Neuron (in vitro differentiated cells): ENCODE results near the gene MUC6.

Source experiments
- H2AFZ ChIP-seq: one replicate; pipeline ENCODE4 v1.6.1; 2013; ENCODE audit warnings: low read depth, mild to moderate bottlenecking, inconsistent platforms, low read length, moderate library complexity
- H3K27me3 ChIP-seq: one replicate; pipeline ENCODE4 v1.6.1; 2013; ENCODE audit warnings: low read length; ENCODE audit not compliant: insufficient read depth
- H3K36me3 ChIP-seq: one replicate; pipeline ENCODE4 v1.6.1; 2013; ENCODE audit warnings: low read length; ENCODE audit not compliant: insufficient read depth
- H3K4me1 ChIP-seq: one replicate; pipeline ENCODE4 v1.6.1; 2013; ENCODE audit warnings: low read length; ENCODE audit not compliant: insufficient read depth
- H3K4me3 ChIP-seq: 2 replicates; pipeline ENCODE4 v1.5.1; 2013; ENCODE audit warnings: mild to moderate bottlenecking, low read length, moderate library complexity
- H3K9me3 ChIP-seq: one replicate; pipeline ENCODE4 v1.6.1; 2013; ENCODE audit warnings: low read length

MUC6 gene

GRCh38 chr11:1033016-1033798 is 3.3 kb downstream of the MUC6 start:
- H3K36me3 ChIP-seq = no peaks in the 10 kb centered on the region
- peaks cover 4% of the 10 kb centered on the region for H3K27me3 ChIP-seq
- H2AFZ ChIP-seq = no peak overlapping the region

GRCh38 chr11:1032310-1032891 is 4.1 kb downstream of the MUC6 start:
- Histone ChIP-seq H3K27me3 (no peaks in the 10 kb centered on the region), H3K36me3 (no peaks in the 10 kb centered on the region), H3K4me1 (no peaks in the 10 kb centered on the region), H3K4me3 (no peak overlapping the region), H3K9me3 (no peaks in the 10 kb centered on the region), H2AFZ (no peak overlapping the region)

More at GRCh38 chr11:1033016-1033798, 3.3 kb downstream of the MUC6 start:
- Histone ChIP-seq H3K4me1 (no peaks in the 10 kb centered on the region), H3K4me3 (no peak overlapping the region), H3K9me3 (no peaks in the 10 kb centered on the region)

GRCh38 chr11:1031121-1031899 is 5.2 kb downstream of the MUC6 start:
- Histone ChIP-seq H3K36me3 (no peaks in the 10 kb centered on the region), H2AFZ (no peak overlapping the region), H3K9me3 (no peaks in the 10 kb centered on the region), H3K27me3 (no peaks in the 10 kb centered on the region), H3K4me1 (no peaks in the 10 kb centered on the region), H3K4me3 (no peak overlapping the region)

GRCh38 chr11:1030556-1030955 is 6.0 kb downstream of the MUC6 start:
- Histone ChIP-seq H3K4me1 (no peaks in the 10 kb centered on the region), H3K4me3 (no peak overlapping the region), H2AFZ (no peak overlapping the region), H3K27me3 (no peaks in the 10 kb centered on the region), H3K36me3 (no peaks in the 10 kb centered on the region), H3K9me3 (no peaks in the 10 kb centered on the region)

GRCh38 chr11:1030086-1030485 is 6.4 kb downstream of the MUC6 start:
- Histone ChIP-seq H3K36me3 (no peaks in the 10 kb centered on the region), H3K9me3 (no peaks in the 10 kb centered on the region), H3K4me3 (no peak overlapping the region), H2AFZ (no peak overlapping the region), H3K27me3 (no peaks in the 10 kb centered on the region), H3K4me1 (no peaks in the 10 kb centered on the region)

GRCh38 chr11:1029654-1030053 is 6.9 kb downstream of the MUC6 start:
- H2AFZ ChIP-seq = no peak overlapping the region
- no peaks in the 10 kb centered on the region for H3K27me3 ChIP-seq
- H3K4me3 ChIP-seq = no peak overlapping the region
- H3K9me3 ChIP-seq = no peaks in the 10 kb centered on the region
- no peaks in the 10 kb centered on the region for H3K4me1 ChIP-seq
- H3K36me3 ChIP-seq = no peaks in the 10 kb centered on the region

GRCh38 chr11:1029051-1029450 is 7.5 kb downstream of the MUC6 start:
- no peak overlapping the region for H3K4me3 ChIP-seq
- no peak overlapping the region for H2AFZ ChIP-seq
- no peaks in the 10 kb centered on the region for H3K27me3 ChIP-seq
- no peaks in the 10 kb centered on the region for H3K9me3 ChIP-seq
- no peaks in the 10 kb centered on the region for H3K4me1 ChIP-seq
- H3K36me3 ChIP-seq = no peaks in the 10 kb centered on the region

GRCh38 chr11:1028616-1029015 is 7.9 kb downstream of the MUC6 start:
- H3K4me1 ChIP-seq = no peaks in the 10 kb centered on the region
- H3K4me3 ChIP-seq = no peak overlapping the region
- no peaks in the 10 kb centered on the region for H3K9me3 ChIP-seq
- no peak overlapping the region for H2AFZ ChIP-seq
- H3K27me3 ChIP-seq = no peaks in the 10 kb centered on the region
- no peaks in the 10 kb centered on the region for H3K36me3 ChIP-seq

GRCh38 chr11:1028291-1028540 is 8.3 kb downstream of the MUC6 start:
- Histone ChIP-seq H3K36me3 (no peaks in the 10 kb centered on the region), H3K9me3 (no peaks in the 10 kb centered on the region), H3K27me3 (no peaks in the 10 kb centered on the region), H3K4me3 (no peak overlapping the region), H2AFZ (no peak overlapping the region), H3K4me1 (no peaks in the 10 kb centered on the region)

GRCh38 chr11:1027483-1028290 is 8.8 kb downstream of the MUC6 start:
- no peak overlapping the region for H3K4me3 ChIP-seq
- no peaks in the 10 kb centered on the region for H3K27me3 ChIP-seq
- H3K4me1 ChIP-seq = no peaks in the 10 kb centered on the region
- H2AFZ ChIP-seq = no peak overlapping the region
- H3K9me3 ChIP-seq = no peaks in the 10 kb centered on the region
- no peaks in the 10 kb centered on the region for H3K36me3 ChIP-seq

GRCh38 chr11:1026641-1027482 is 9.7 kb downstream of the MUC6 start:
- H3K27me3 ChIP-seq = no peaks in the 10 kb centered on the region
- H3K9me3 ChIP-seq = no peaks in the 10 kb centered on the region
- no peak overlapping the region for H2AFZ ChIP-seq
- no peaks in the 10 kb centered on the region for H3K36me3 ChIP-seq
- no peak overlapping the region for H3K4me3 ChIP-seq
- no peaks in the 10 kb centered on the region for H3K4me1 ChIP-seq

- no peaks in the 10 kb centered on the region for H3K36me3 ChIP-seq
- no peak overlapping the region for H3K4me3 ChIP-seq
- H2AFZ ChIP-seq = no peak overlapping the region
- H3K27me3 ChIP-seq = no peaks in the 10 kb centered on the region
- no peaks in the 10 kb centered on the region for H3K4me1 ChIP-seq
- H3K9me3 ChIP-seq = no peaks in the 10 kb centered on the region
Measured at GRCh38 chr11:1026163-1026450, 10.4 kb downstream of the MUC6 start.
